NCI-H510A treated with DMSO at 0.1 percent for 48 hours (cell line): Measurements from ENCODE around the gene PNLDC1.
"Not testable (repeated sequence)": the region's sequence is repeated elsewhere in the genome, so short reads cannot be mapped to it uniquely, and the experiment has no call there.

Source experiments
- DNase-seq: peaks from one replicate; lab custom pipeline; 2025; lab: John Stamatoyannopoulos, UW

The PNLDC1 gene

GRCh38 chr6:159821122-159821521, 21.0 kb downstream of the PNLDC1 start:
- DNase-seq = no peak

- DNase-seq = no peak
These were observed 21.6 kb downstream of the PNLDC1 start for GRCh38 chr6:159821726-159822125.

- no peak for DNase-seq
These were observed 23.9 kb downstream of the PNLDC1 start for GRCh38 chr6:159823953-159824352.

- DNase-seq = not testable (repeated sequence)
These were observed 24.6 kb downstream of the PNLDC1 start for GRCh38 chr6:159824690-159825089.

- DNase-seq = no peak
These were observed 25.9 kb downstream of the PNLDC1 start for GRCh38 chr6:159826004-159826403.

GRCh38 chr6:159826968-159827647, 27.0 kb downstream of the PNLDC1 start:
- peak; percentile 40 for DNase-seq

GRCh38 chr6:159828074-159828473, 28.0 kb downstream of the PNLDC1 start:
- DNase-seq = no peak

- DNase-seq = no peak
These were observed 29.4 kb downstream of the PNLDC1 start for GRCh38 chr6:159829526-159829925.

GRCh38 chr6:159830501-159831372, 30.7 kb downstream of the PNLDC1 start:
- no peak for DNase-seq

- DNase-seq = peak; percentile 7
These were observed 31.2 kb downstream of the PNLDC1 start for GRCh38 chr6:159831373-159831679.

GRCh38 chr6:159832946-159833345, 32.9 kb downstream of the PNLDC1 start:
- no peak for DNase-seq

- no peak for DNase-seq
These were observed 33.5 kb downstream of the PNLDC1 start for GRCh38 chr6:159833556-159833955.

GRCh38 chr6:159833997-159834603, 34.0 kb downstream of the PNLDC1 start:
- no peak for DNase-seq

GRCh38 chr6:159836718-159837490, 36.8 kb downstream of the PNLDC1 start:
- DNase-seq = no peak

GRCh38 chr6:159837511-159837910, 37.4 kb downstream of the PNLDC1 start:
- no peak for DNase-seq

GRCh38 chr6:159838020-159838744, 38.1 kb downstream of the PNLDC1 start:
- no peak for DNase-seq

- no peak for DNase-seq
These were observed 42.0 kb downstream of the PNLDC1 start for GRCh38 chr6:159842035-159842434.

- DNase-seq = peak; percentile 85
These were observed 44.9 kb downstream of the PNLDC1 start for GRCh38 chr6:159844737-159845645.

GRCh38 chr6:159848552-159848951, 48.5 kb downstream of the PNLDC1 start:
- not testable (repeated sequence) for DNase-seq

- DNase-seq = not testable (repeated sequence)
These were observed 49.8 kb downstream of the PNLDC1 start for GRCh38 chr6:159849851-159850250.
